ENCODE results near the gene ELL.

- TF ChIP-seq BCLAF1 (IDR thresholded peaks at IDR 0.05; ENCODE audit: borderline replicate concordance in 1 of 2, control insufficient read depth in 1 of 2, low read depth in 2 of 2, low read length in 1 of 2): no peak
- no peak for TF ChIP-seq ZNF311 (CRISPR knock-in tag; IDR thresholded peaks at IDR 0.05)
- no peak for TF ChIP-seq ZNF561 (CRISPR knock-in tag; conservative IDR thresholded peaks at IDR 0.05)
- no peak for TF ChIP-seq BRF2 (IDR thresholded peaks at IDR 0.05; ENCODE audit: borderline replicate concordance, insufficient read depth, insufficient read length)
- no peak for TF ChIP-seq PATZ1 (CRISPR knock-in tag; IDR thresholded peaks at IDR 0.05; ENCODE audit: borderline replicate concordance)
- TF ChIP-seq SMARCA5 (IDR thresholded peaks at IDR 0.05): no peak
- TF ChIP-seq CTCF (IDR thresholded peaks at IDR 0.05 in 2 of 3, conservative IDR thresholded peaks at IDR 0.05 in 1 of 3; ENCODE audit: insufficient read depth in 2 of 3, low read depth in 1 of 3, low read length in 3 of 3): no peak
- no peak for TF ChIP-seq ZNF140 (CRISPR knock-in tag; IDR thresholded peaks at IDR 0.05)
- TF ChIP-seq EZH2 (IDR thresholded peaks at IDR 0.05; ENCODE audit: borderline replicate concordance, low read depth, low read length): no peak
- no peak for TF ChIP-seq TCF7L2 (IDR thresholded peaks at IDR 0.05; ENCODE audit: low read depth, low read length)
- TF ChIP-seq PHF21A (IDR thresholded peaks at IDR 0.05; ENCODE audit: borderline replicate concordance, low read depth): no peak
- no peak for TF ChIP-seq MXD1 (CRISPR knock-in tag; IDR thresholded peaks at IDR 0.05; ENCODE audit: borderline replicate concordance, poor library complexity, severe bottlenecking)
- no peak for TF ChIP-seq TEAD4 (IDR thresholded peaks at IDR 0.05; ENCODE audit: low read length)
- no peak for TF ChIP-seq TEAD4 (CRISPR knock-in tag; IDR thresholded peaks at IDR 0.05; ENCODE audit: borderline replicate concordance)
- no peak for TF ChIP-seq GABPB2 (CRISPR knock-in tag; conservative IDR thresholded peaks at IDR 0.05)
Measured at GRCh38 chr19:18551631-18552030, 29.8 kb upstream of the ELL start.
